HepG2 (cell line): Measurements from ENCODE around the gene DSTN. TPM values are rescaled to one million over a fixed set of nuclear protein-coding genes. Genes with fewer than 3 reads are reported as not detected.

ENCODE experiments used
- ATAC-seq: fragments of 200-7000 bp; cut with Tn5 transposase; 3 replicates; pipeline ENCODE4 v1.9.1; 2020; ENCODE audit warnings: mild to moderate bottlenecking, moderate library complexity
- BruUV-seq: library from RNA; stranded (reverse); fragments of 400-500 nt; replicated peaks from 2 replicates; lab custom pipeline; 2021; lab: Mats Ljungman, UMichigan
- CTCF ChIA-PET: fragments of 300-600 bp; formaldehyde crosslinking; extraction: SDS; loops from one replicate; lab custom pipeline; 2021; ENCODE audit warnings: low total read pairs, inconsistent platforms, low intra/inter-chr PET ratio; lab: Yijun Ruan, JAX
- POLR2A ChIA-PET: fragments of 350-600 bp; sonication (Branson Sonifier 250); formaldehyde crosslinking; loops from one replicate; lab custom pipeline; 2020; ENCODE audit warnings: antibody characterized with exemption, inconsistent platforms; lab: Yijun Ruan, JAX
- DNase-seq: peaks from one replicate; pipeline ENCODE4 v3.0.0-alpha.2; 2015; ENCODE audit warnings: low spot score
- FAIRE-seq: peaks from 3 replicates; lab custom pipeline; 2011; peaks lifted over from hg19 to GRCh38; lab: Jason Lieb, UNC
- H2AFZ ChIP-seq: one replicate; pipeline ENCODE4 v1.6.1; 2011; ENCODE audit warnings: low read length, inconsistent platforms
- H3K27ac ChIP-seq: fragments of 300-600 bp; 3 replicates; pipeline ENCODE4 v1.8.0; 2011; ENCODE audit warnings: mixed run types, mild to moderate bottlenecking, mixed read lengths, low read length, inconsistent platforms; ENCODE audit not compliant: insufficient read depth; ENCODE audit errors: extremely low read length
- H3K27me3 ChIP-seq, 2 experiments: fragments of 200-600 bp in 1 of 2; 2 replicates in 1 of 2; 3 replicates in 1 of 2; pipeline versions ENCODE4 v1.6.0 to v1.8.0; 2011; ENCODE audit warnings: low read length in 2 of 2, mild to moderate bottlenecking in 2 of 2, moderate library complexity in 2 of 2, inconsistent platforms in 1 of 2; ENCODE audit not compliant: insufficient read depth in 2 of 2, control insufficient read depth in 1 of 2
- H3K36me3 ChIP-seq, 2 experiments: fragments of 200-600 bp in 1 of 2; replicated peaks in 1 of 2; 2 replicates in 1 of 2; 3 replicates in 1 of 2; pipeline versions ENCODE4 v1.5.1 to v1.8.0; 2011; ENCODE audit warnings: low read length in 2 of 2, inconsistent platforms in 1 of 2; ENCODE audit not compliant: insufficient read depth in 2 of 2, control insufficient read depth in 1 of 2
- H3K4me1 ChIP-seq: 2 replicates; pipeline ENCODE4 v1.5.1; 2012; ENCODE audit warnings: low read length, inconsistent platforms; ENCODE audit not compliant: insufficient read depth
- H3K4me2 ChIP-seq: 2 replicates; pipeline ENCODE4 v1.6.0; 2011; ENCODE audit warnings: low read depth, low read length, inconsistent platforms
- H3K4me3 ChIP-seq, 3 experiments: fragments of 200-600 bp in 1 of 3; sonication (generic), shearing (Covaris generic) in 1 of 3; replicated peaks in 1 of 3; 2 replicates each; pipeline ENCODE4 v1.5.1; 2011 to 2016; ENCODE audit warnings: low read length in 3 of 3, inconsistent platforms in 2 of 3, low read depth in 2 of 3, mild to moderate bottlenecking in 2 of 3, control low read depth in 1 of 3, mixed read lengths in 1 of 3; ENCODE audit not compliant: insufficient read depth in 1 of 3
- H3K79me2 ChIP-seq: one replicate; pipeline ENCODE4 v1.6.1; 2011; ENCODE audit warnings: low read length, inconsistent platforms; ENCODE audit not compliant: insufficient read depth
- H3K9ac ChIP-seq: 2 replicates; pipeline ENCODE4 v1.6.0; 2011; ENCODE audit warnings: mild to moderate bottlenecking, low read depth, low read length, inconsistent platforms; ENCODE audit not compliant: insufficient read depth
- H3K9me3 ChIP-seq: 2 replicates; pipeline ENCODE4 v1.5.1; 2012; ENCODE audit warnings: mild to moderate bottlenecking, low read length
- H4K20me1 ChIP-seq: 2 replicates; pipeline ENCODE4 v1.6.0; 2011; ENCODE audit warnings: inconsistent platforms, mild to moderate bottlenecking, low read length, moderate library complexity; ENCODE audit not compliant: insufficient read depth
- ADNP ChIP-seq: sonication (generic); formaldehyde crosslinking; IDR thresholded peaks from 2 replicates; pipeline ENCODE4 v1.4.0; 2020; ENCODE audit warnings: missing genetic modification reagents
- AGO2 ChIP-seq: fragments of 200-400 bp; formaldehyde crosslinking; optimal IDR thresholded peaks from 2 replicates; pipeline ENCODE3; 2017; ENCODE audit warnings: mild to moderate bottlenecking, low read depth, low read length, moderate library complexity
- AKAP8 ChIP-seq: sonication (generic); formaldehyde crosslinking; IDR thresholded peaks from 2 replicates; pipeline ENCODE4 v1.5.1; 2020; ENCODE audit warnings: mild to moderate bottlenecking, missing genetic modification reagents
- HHEX ChIP-seq: IDR thresholded peaks from 2 replicates; pipeline ENCODE4 v1.6.1; 2016; ENCODE audit warnings: control low read depth
- JUNB ChIP-seq: sonication (generic); formaldehyde crosslinking; IDR thresholded peaks from 2 replicates; pipeline ENCODE4 v1.8.0; 2022; ENCODE audit warnings: missing genetic modification reagents, mild to moderate bottlenecking, borderline replicate concordance
- MYPOP ChIP-seq: sonication (generic); formaldehyde crosslinking; IDR thresholded peaks from 2 replicates; pipeline ENCODE4 v1.8.1; 2023; ENCODE audit warnings: mild to moderate bottlenecking, moderate library complexity, missing genetic modification reagents
- NFKB2 ChIP-seq: sonication (generic); formaldehyde crosslinking; IDR thresholded peaks from 2 replicates; pipeline ENCODE4 v1.4.0; 2020; ENCODE audit warnings: missing genetic modification reagents, borderline replicate concordance
- POLR2A ChIP-seq, 2 experiments: IDR thresholded peaks; 2 replicates each; pipeline ENCODE4 v1.6.1; 2011; ENCODE audit warnings: low read depth in 2 of 2, low read length in 2 of 2, mild to moderate bottlenecking in 1 of 2, moderate library complexity in 1 of 2; ENCODE audit not compliant: insufficient read depth in 1 of 2
- POLR2G ChIP-seq: fragments of 200-400 bp; formaldehyde crosslinking; IDR thresholded peaks from 2 replicates; pipeline ENCODE4 v1.6.1; 2018; ENCODE audit warnings: mild to moderate bottlenecking, low read depth, low read length, moderate library complexity
- RBM22 ChIP-seq: fragments of 200-400 bp; formaldehyde crosslinking; optimal IDR thresholded peaks from 2 replicates; pipeline ENCODE3; 2017; ENCODE audit warnings: mild to moderate bottlenecking, low read length, moderate library complexity
- RBM39 ChIP-seq: fragments of 200-400 bp; formaldehyde crosslinking; IDR thresholded peaks from one replicate; pipeline ENCODE4 v1.6.1; 2018; ENCODE audit warnings: antibody characterized with exemption, mild to moderate bottlenecking, low read depth, low read length; ENCODE audit not compliant: poor library complexity, severe bottlenecking
- SNAPC5 ChIP-seq: sonication (generic); formaldehyde crosslinking; IDR thresholded peaks from 2 replicates; pipeline ENCODE4 v1.8.1; 2023; ENCODE audit warnings: mild to moderate bottlenecking, missing genetic modification reagents, borderline replicate concordance
- SPEN ChIP-seq: sonication (generic); formaldehyde crosslinking; IDR thresholded peaks from 2 replicates; pipeline ENCODE4 v1.5.1; 2020; ENCODE audit warnings: low read depth, mild to moderate bottlenecking, missing genetic modification reagents
- YY1 ChIP-seq: IDR thresholded peaks from 2 replicates; pipeline ENCODE4 v1.6.1; 2011; ENCODE audit warnings: low read length, low read depth, moderate library complexity, mild to moderate bottlenecking; ENCODE audit not compliant: insufficient read depth, insufficient replicate concordance
- ZBTB38 ChIP-seq: sonication (generic); formaldehyde crosslinking; IDR thresholded peaks from 2 replicates; pipeline ENCODE4 v1.5.1; 2020; ENCODE audit warnings: mild to moderate bottlenecking, missing genetic modification reagents
- ZFP91 ChIP-seq: sonication (generic); formaldehyde crosslinking; IDR thresholded peaks from 2 replicates; pipeline ENCODE4 v1.9.0; 2022; ENCODE audit warnings: missing genetic modification reagents, mild to moderate bottlenecking, borderline replicate concordance
- ZNF280B ChIP-seq: sonication (generic); formaldehyde crosslinking; IDR thresholded peaks from 2 replicates; pipeline ENCODE4 v1.5.0; 2020; ENCODE audit warnings: missing genetic modification reagents, mild to moderate bottlenecking, borderline replicate concordance
- WGBS: methylation state at CpG from one replicate; pipeline ENCODE4 v1.1.6; 2017; ENCODE audit warnings: low lambda C conversion rate; 5-methylcytosine and 5-hydroxymethylcytosine counted together
- in situ Hi-C: cut with HindIII; loops from 2 replicates; pipeline ENCODE4 v1.10.0; 2017; ENCODE audit warnings: low pct_unique_long_range_greater_than_20kb; ENCODE audit not compliant: extremely low pct_ligation_motif_present
- intact Hi-C: fragments of 100-400 bp; cut with micrococcal nuclease; formaldehyde crosslinking; loops from one replicate; pipeline ENCODE4 v1.10.0; 2022; ENCODE audit not compliant: unreplicated experiment
- polyA plus RNA-seq, 8 experiments: library from polyadenylated mRNA; depleted of rRNA in 3 of 8; stranded (reverse) in 7 of 8; unstranded in 1 of 8; fragments of >200 nt; fragmentation: Illumina TruSeq in 4 of 8; extraction: Trizol in 4 of 8; gene quantifications; 2 replicates each; pipeline versions ENCODE4 v1.2.1 to v1.2.3, GENCODE V29; 2011 to 2016; ENCODE audit warnings: low read depth in 4 of 8, missing spikeins in 1 of 8, mixed read lengths in 1 of 8; ENCODE audit not compliant: insufficient read depth in 1 of 8
- total RNA-seq, 5 experiments: library from RNA; depleted of rRNA; stranded (reverse); fragments of >200 nt; fragmentation: Illumina TruSeq; extraction: Trizol; gene quantifications; 2 replicates each; pipeline ENCODE4 v1.2.3, GENCODE V29; 2016; ENCODE audit warnings: low read depth in 1 of 5

Gene DSTN
- total and polyA plus RNA-seq, 2 of the 13 experiments (the other 11 are each of a cell fraction or from before 2014, with no cell fraction given) = 27.6 to 106 TPM

- in situ Hi-C loops = loop anchor here (5.0 kb wide), 1 partner anchor 78 kb away; no protein-coding TSS in a partner anchor
- no peak overlapping the region for H3K4me2 ChIP-seq
- DNase-seq (no peak), FAIRE-seq (no peak), ATAC-seq (no peak)
- no peaks in the 10 kb centered on the region for H3K27me3 ChIP-seq
- no peaks in the 10 kb centered on the region for H3K79me2 ChIP-seq
- CTCF ChIA-PET = no interaction called here
- H3K27ac ChIP-seq = no peak overlapping the region
- H3K4me1 ChIP-seq = peaks cover 22% of the 10 kb centered on the region
- no peak overlapping the region for H3K9ac ChIP-seq
- H4K20me1 ChIP-seq = peaks cover 28% of the 10 kb centered on the region; the same call in 1 of the 2 replicates
- peaks cover 49 to 61% of the 10 kb centered on the region in 2 experiments for H3K36me3 ChIP-seq
- WGBS = 95% methylated on average over 27 of the region's 32 CpGs
- no peak overlapping the region for H3K4me3 ChIP-seq
- intact Hi-C loops = no loop called here
- no peaks in the 10 kb centered on the region for H3K9me3 ChIP-seq
- POLR2A ChIA-PET = interaction anchor here (1.1 to 1.2 kb wide), 2 partner anchors 10 to 56 kb away, joined by 3 to 4 read pairs; no protein-coding TSS in a partner anchor
- no TSS peak for BruUV-seq
- H2AFZ ChIP-seq = no peak overlapping the region
- TF ChIP-seq ZBTB38 (CRISPR knock-in tag) (peak; percentile 72; the same call in 1 of the 2 replicates), ZNF280B (CRISPR knock-in tag) (peak; percentile 12; the same call in 1 of the 2 replicates), ZFP91 (0 out of 2 replicates have a peak, but pooled peaks have one; percentile 7), AKAP8 (peak; percentile 38; the same call in 1 of the 2 replicates), NFKB2 (CRISPR knock-in tag) (peak; percentile 6; the same call in 1 of the 2 replicates), POLR2A (IDR thresholded peaks at IDR 0.05; ENCODE audit: insufficient read depth in 1 of 2, low read depth in 2 of 2, low read length in 2 of 2) (peak in 1 of 2 experiments; percentile 39; a peak in 1 of 4 replicates), ADNP (CRISPR knock-in tag) (no peak), SNAPC5 (no peak), JUNB (CRISPR knock-in tag) (no peak), MYPOP (CRISPR knock-in tag) (no peak), HHEX (CRISPR knock-in tag) (no peak), RBM39 (peak; percentile 23), YY1 (peak; percentile 10), RBM22 (peak; percentile 93), AGO2 (peak; percentile 89), POLR2G (peak; percentile 9; the same call in 1 of the 2 replicates), SPEN (CRISPR knock-in tag) (no peak)
These were observed 45.2 kb downstream of the DSTN start for GRCh38 chr20:17614812-17615644.
